ENCODE data around the gene VOPP1.
A peak's percentile ranks its signal among the peaks of the same experiment; 100 is the strongest.

Gene VOPP1

DNA sequence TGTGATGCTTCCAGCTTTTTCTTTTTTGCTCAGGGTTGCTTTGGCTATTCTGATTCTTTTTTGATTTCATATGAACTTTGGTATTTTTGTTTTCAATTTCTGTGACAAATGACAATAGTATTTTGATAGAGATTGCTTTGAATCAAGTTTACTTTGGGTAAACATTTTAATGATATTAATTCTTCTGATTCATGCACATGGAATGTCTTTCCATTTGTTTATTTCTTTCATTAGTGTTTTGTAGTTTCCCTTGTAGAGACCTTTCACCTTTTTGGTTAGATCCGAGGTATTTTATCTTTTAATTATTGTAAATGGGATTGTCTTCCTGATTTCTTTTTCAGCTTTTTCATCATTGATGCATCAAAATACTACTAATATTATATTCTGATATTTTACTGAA is 114.0 kb downstream of the VOPP1 start:
- DNase-seq: no peak

- no peak for DNase-seq
Observed at GRCh38 chr7:55457801-55458200, 114.5 kb downstream of the VOPP1 start.

DNA sequence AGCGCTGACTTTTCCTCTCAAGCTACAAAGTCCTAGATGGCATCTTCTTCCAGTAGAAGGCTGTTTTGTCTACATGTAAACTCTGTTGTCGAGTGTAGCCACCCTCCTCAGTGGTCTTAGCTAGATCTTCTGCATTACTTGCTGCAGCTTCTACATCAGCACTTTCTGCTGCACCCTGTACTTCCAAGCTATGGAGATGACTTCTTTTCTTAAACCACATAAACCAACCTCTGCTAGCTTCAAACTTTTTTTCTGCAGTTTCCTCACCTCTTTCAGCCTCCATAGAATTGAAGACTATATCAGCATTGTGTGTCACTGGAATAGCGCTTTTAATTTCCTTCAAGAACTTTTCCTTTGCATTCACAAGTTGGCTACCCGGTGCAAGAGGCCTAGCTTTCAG is 119.3 kb downstream of the VOPP1 start:
- no peak for DNase-seq

- no peak for DNase-seq
Observed at GRCh38 chr7:55449992-55450535, 122.2 kb downstream of the VOPP1 start.

- no peak for DNase-seq
Observed at GRCh38 chr7:55449205-55449991, 122.9 kb downstream of the VOPP1 start.

- DNase-seq: no peak
Observed at GRCh38 chr7:55448526-55448925, 123.8 kb downstream of the VOPP1 start.

DNA sequence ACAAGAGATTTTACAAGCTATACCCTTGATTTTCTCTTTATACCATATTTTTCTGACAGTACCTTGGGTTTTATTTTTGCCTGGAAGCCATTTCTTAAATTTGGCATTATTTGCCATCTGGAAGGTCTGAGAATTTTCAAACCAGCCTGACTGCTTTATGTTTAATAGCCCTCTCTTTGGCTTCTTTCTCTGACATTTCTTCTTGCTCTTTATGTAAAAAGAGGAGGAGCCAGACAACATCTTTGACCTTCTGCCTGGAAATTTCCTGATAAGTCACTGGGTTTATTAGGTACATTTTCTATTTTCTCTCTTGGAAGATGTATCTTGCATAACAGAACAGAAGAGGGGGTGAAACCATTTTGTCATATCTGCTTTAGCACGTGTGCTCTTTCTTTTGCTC is 127.5 kb downstream of the VOPP1 start:
- DNase-seq: no peak

DNA sequence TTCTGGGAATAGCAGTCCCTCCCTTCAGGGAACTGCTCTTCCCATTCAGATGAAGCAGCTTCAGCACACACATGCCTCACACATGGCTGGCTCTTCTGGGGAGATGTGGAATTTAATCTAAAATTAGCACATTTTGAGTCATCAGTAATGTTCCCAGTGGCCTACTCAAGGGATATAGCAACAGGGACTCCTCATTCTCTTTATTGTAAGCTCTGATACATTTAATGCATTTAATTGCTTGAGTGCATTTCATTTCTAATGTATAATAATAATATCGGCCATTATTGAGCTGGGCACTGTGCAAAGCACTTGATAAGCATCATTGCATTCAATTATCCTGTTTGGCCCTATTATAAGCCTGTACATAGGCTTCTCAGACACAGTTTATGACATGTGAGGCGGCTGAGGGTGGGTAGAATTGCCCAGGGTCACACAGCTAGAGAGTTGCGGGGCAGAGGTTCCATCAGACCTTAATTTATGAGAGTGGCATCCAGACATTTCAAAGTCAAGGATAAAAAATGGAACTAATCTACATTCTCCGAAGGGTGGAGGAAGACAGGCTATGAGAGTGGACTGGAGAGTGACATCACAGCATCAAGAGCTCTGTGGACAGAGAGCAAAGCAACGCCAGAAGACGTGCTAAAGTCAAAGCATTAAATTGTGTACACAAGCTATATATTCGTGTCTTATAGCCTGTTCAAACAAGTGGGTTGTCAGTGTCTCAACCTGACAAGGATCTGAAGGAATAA is 130.4 kb downstream of the VOPP1 start:
- DNase-seq: no peak

- no peak for DNase-seq
Observed at GRCh38 chr7:55441002-55441401, 131.3 kb downstream of the VOPP1 start.

GRCh38 chr7:55440040-55440690 is 132.1 kb downstream of the VOPP1 start:
- no peak for DNase-seq

DNA sequence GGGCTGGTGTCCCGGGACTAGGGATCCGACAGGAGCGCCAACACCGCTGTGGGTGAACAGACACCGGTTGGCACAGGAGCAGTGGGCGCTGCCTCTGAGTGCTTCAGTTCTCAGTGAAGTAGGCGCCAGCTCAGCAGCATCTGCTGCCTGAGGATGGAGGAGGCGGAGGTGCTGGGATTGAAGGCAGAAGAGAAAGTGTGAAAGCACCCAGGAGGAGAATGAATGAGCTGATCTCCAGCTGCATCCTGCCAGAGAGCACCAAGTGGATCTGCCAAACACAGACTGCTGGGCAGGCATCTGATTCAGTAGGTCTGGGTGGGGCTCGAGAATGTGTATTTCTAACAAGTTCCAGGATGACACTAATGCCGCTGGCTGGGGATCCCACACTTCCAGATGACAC is 132.7 kb downstream of the VOPP1 start:
- DNase-seq: no peak

DNA sequence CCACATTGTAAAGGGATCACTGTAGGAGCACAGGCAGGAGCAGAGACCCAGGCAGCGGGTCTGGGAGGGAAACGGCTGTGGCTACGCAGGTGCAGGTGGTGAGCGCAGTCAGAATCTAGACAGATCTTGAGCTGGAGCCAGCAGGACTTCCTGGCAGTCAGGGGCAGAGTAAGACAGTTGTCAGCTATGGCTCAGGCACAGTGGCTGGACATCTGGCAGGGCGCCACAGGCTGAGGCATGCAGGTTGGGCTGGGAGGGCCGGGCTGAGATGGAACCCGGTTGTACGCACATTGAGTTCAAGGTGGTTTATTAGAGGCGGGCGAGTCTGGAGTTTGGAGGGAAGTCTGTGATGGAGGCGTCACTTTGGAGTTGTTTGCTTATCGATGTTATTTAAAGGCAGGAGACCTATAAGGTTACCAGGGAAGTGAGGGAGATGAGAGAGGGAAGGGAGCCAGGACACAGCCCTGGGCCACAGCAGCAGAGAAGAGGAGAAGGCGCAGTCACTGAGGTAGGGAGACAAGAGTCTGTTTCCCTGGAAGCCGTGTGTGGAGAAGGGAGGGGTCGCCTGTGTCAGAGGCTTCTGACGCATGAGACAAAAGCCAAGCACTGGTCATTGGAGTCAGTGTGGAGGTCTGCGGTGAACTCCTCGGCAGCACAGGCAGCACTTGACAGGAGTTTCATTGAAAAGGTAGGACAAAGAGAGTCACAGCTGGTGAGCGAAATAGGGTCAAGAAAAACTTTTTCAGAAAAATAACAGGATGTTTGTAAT is 133.4 kb downstream of the VOPP1 start:
- DNase-seq: no peak

DNA sequence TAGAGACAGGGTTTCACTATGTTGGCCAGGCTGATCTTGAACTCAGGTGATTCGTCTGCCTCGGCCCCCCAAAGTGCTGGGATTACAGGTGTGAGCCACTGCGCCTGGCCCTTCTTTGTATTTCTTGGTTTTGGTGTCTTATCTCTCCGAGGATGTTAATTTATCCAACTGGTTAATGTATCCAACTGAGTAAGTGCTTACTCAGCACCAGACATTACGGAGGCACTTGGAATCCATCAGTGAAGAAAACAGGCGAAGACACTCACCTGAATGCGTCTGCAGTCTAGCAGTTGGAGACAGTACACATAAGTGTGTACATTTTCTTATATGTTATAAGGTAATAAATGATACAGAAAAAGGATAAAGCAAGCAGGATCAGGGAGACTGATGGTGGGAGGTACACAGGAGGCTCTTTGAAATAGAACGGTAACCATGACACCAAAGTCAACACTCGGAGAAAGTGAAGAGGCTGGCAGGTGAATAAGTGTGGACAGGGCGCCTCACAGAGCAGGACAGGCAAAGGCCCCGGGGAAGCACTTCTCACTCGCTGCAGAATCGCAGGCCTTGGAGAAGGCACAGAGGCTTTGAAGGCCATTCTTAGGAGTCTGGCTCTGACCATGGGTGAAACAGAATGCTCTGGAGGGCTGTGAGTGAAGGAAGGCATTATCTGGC is 134.1 kb downstream of the VOPP1 start:
- DNase-seq: peak; percentile 73

DNA sequence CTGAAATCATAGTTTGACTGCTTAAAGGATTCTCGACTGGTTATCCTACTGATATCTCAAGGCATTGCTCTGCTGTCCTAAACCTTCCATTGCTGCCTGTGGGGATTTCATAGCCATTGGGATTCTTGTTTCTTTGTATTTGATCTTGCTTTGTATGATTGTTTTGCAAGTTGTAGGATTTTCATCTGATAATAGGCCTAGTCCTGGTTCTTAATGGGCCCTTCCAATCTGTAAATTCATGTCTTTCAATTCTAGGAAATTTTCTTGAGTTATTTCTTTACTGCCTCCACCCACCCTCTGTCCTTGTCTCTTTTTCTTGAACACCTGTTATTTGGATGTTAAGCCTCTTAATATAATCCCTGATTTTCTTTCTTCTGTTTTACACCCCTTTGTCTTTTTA is 134.9 kb downstream of the VOPP1 start:
- no peak for DNase-seq

GRCh38 chr7:55436457-55436856 is 135.8 kb downstream of the VOPP1 start:
- DNase-seq: no peak

DNA sequence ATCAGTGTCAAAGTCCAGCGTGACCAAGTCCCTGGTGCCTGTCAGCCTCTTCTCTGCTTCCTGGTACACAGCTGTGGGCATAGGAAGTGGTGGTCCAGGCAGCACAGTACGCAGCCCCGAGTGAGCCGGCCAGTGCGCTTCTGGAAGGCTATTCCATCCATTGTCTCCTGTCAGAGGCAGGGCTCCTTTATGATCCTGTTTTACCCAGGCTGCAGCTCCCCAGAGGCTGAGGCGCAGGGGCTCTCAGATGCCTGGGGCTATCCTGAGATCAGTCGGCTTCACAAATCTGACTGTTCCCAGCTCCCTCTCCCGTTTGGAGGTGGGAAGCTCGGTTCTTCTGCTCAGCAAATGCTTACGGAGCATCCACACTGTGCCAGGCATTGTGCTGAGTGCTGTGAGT is 136.8 kb downstream of the VOPP1 start:
- DNase-seq: no peak

- DNase-seq: no peak
Observed at GRCh38 chr7:55432939-55433784, 139.1 kb downstream of the VOPP1 start.

GRCh38 chr7:55432506-55432905 is 139.8 kb downstream of the VOPP1 start:
- no peak for DNase-seq

- DNase-seq: no peak
Observed at GRCh38 chr7:55431898-55432297, 140.4 kb downstream of the VOPP1 start.

GRCh38 chr7:55429835-55430499 is 142.3 kb downstream of the VOPP1 start:
- no peak for DNase-seq

DNA sequence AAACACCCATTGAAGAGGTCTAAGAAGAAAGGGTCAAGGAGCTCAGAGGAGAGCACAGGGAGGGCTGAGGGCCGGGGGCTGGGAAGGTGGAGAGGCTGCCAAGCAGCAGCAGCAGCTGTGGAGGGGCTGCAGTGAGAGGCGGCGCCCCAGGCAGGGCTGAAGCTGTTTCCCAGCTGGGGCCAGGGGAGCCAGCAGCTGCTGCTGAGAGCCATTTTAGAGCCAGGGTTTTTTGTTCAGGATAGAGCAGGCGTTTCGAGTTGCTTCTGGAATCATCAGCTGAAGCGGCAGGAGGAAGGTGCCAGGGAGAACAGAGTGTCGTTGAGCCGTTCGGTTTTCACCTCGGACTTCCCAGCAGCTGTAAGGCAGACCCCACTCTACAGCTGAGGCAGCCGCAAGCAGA is 144.5 kb downstream of the VOPP1 start:
- DNase-seq: no peak
